ENCODE data around the gene SCN2B. TPM values are rescaled to one million over a fixed set of nuclear protein-coding genes. Genes with fewer than 3 reads are reported as not detected.

The SCN2B gene
- polyA plus RNA-seq, 1 donor from 2014 or later, result 1.1 TPM

GRCh38 chr11:118215765-118216164 is 39.3 kb upstream of the SCN2B start:
- no peak overlapping the region for H3K4me3 ChIP-seq (ENCODE audit: low read length)
- TF ChIP-seq TAF1 (IDR thresholded peaks at IDR 0.05; ENCODE audit: low read depth) (no peak), RAD21 (conservative IDR thresholded peaks at IDR 0.05) (no peak), EP300 (conservative IDR thresholded peaks at IDR 0.05; ENCODE audit: poor library complexity, severe bottlenecking) (no peak), SMC3 (conservative IDR thresholded peaks at IDR 0.05; ENCODE audit: poor library complexity) (no peak), MXI1 (conservative IDR thresholded peaks at IDR 0.05; ENCODE audit: poor library complexity, severe bottlenecking) (no peak)
- TF ChIP-seq, protein P1, sequence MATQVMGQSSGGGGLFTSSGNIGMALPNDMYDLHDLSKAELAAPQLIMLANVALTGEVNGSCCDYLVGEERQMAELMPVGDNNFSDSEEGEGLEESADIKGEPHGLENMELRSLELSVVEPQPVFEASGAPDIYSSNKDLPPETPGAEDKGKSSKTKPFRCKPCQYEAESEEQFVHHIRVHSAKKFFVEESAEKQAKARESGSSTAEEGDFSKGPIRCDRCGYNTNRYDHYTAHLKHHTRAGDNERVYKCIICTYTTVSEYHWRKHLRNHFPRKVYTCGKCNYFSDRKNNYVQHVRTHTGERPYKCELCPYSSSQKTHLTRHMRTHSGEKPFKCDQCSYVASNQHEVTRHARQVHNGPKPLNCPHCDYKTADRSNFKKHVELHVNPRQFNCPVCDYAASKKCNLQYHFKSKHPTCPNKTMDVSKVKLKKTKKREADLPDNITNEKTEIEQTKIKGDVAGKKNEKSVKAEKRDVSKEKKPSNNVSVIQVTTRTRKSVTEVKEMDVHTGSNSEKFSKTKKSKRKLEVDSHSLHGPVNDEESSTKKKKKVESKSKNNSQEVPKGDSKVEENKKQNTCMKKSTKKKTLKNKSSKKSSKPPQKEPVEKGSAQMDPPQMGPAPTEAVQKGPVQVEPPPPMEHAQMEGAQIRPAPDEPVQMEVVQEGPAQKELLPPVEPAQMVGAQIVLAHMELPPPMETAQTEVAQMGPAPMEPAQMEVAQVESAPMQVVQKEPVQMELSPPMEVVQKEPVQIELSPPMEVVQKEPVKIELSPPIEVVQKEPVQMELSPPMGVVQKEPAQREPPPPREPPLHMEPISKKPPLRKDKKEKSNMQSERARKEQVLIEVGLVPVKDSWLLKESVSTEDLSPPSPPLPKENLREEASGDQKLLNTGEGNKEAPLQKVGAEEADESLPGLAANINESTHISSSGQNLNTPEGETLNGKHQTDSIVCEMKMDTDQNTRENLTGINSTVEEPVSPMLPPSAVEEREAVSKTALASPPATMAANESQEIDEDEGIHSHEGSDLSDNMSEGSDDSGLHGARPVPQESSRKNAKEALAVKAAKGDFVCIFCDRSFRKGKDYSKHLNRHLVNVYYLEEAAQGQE (IDR thresholded peaks at IDR 0.05; ENCODE audit: borderline replicate concordance), result no peak
- no peaks in the 10 kb centered on the region for H3K79me2 ChIP-seq (replicated peaks; ENCODE audit: insufficient read depth, low read length)
- H3F3A ChIP-seq (ENCODE audit: insufficient read depth, low read length, poor library complexity, severe bottlenecking), result no peaks in the 10 kb centered on the region
- H3K27me3 ChIP-seq (ENCODE audit: insufficient read depth, low read depth, low read length), result no peaks in the 10 kb centered on the region
- no peaks in the 10 kb centered on the region for H3K36me3 ChIP-seq (ENCODE audit: insufficient read depth, low read length)
- no peaks in the 10 kb centered on the region for H4K20me1 ChIP-seq (ENCODE audit: insufficient read depth)
- H3K27ac ChIP-seq (ENCODE audit: low read length), result no peak overlapping the region
- H3K9me2 ChIP-seq (ENCODE audit: insufficient read depth, low read length), result no peaks in the 10 kb centered on the region
- no peak overlapping the region for H3K9ac ChIP-seq (ENCODE audit: low read length)
- H2AFZ ChIP-seq (ENCODE audit: low read depth, low read length), result no peak overlapping the region
- H3K4me2 ChIP-seq (ENCODE audit: low read length), result no peak overlapping the region
- H3K9me3 ChIP-seq (ENCODE audit: low read length), result no peaks in the 10 kb centered on the region

- Histone ChIP-seq H2AFZ (ENCODE audit: low read depth, low read length) (no peak overlapping the region), H3K4me2 (ENCODE audit: low read length) (no peak overlapping the region), H3K79me2 (replicated peaks; ENCODE audit: insufficient read depth, low read length) (no peaks in the 10 kb centered on the region), H4K20me1 (ENCODE audit: insufficient read depth) (no peaks in the 10 kb centered on the region), H3K27me3 (ENCODE audit: insufficient read depth, low read depth, low read length) (no peaks in the 10 kb centered on the region), H3K9me2 (ENCODE audit: insufficient read depth, low read length) (no peaks in the 10 kb centered on the region), H3K4me3 (ENCODE audit: low read length) (no peak overlapping the region), H3K9me3 (ENCODE audit: low read length) (no peaks in the 10 kb centered on the region), H3K27ac (ENCODE audit: low read length) (no peak overlapping the region), H3K36me3 (ENCODE audit: insufficient read depth, low read length) (no peaks in the 10 kb centered on the region), H3K9ac (ENCODE audit: low read length) (no peak overlapping the region), H3F3A (ENCODE audit: insufficient read depth, low read length, poor library complexity, severe bottlenecking) (no peaks in the 10 kb centered on the region)
- TF ChIP-seq TAF1 (IDR thresholded peaks at IDR 0.05; ENCODE audit: low read depth) (no peak), POLR2AphosphoS5 (IDR thresholded peaks at IDR 0.05) (no peak), CTCF (IDR thresholded peaks at IDR 0.05; ENCODE audit: poor library complexity, severe bottlenecking) (no peak), MXI1 (conservative IDR thresholded peaks at IDR 0.05; ENCODE audit: poor library complexity, severe bottlenecking) (no peak), EP300 (conservative IDR thresholded peaks at IDR 0.05; ENCODE audit: poor library complexity, severe bottlenecking) (no peak), RAD21 (conservative IDR thresholded peaks at IDR 0.05) (no peak), EZH2 (IDR thresholded peaks at IDR 0.05; ENCODE audit: borderline replicate concordance, insufficient read depth, low read length, poor library complexity, severe bottlenecking) (no peak), SMC3 (conservative IDR thresholded peaks at IDR 0.05; ENCODE audit: poor library complexity) (no peak)
- TF ChIP-seq, protein P1 (IDR thresholded peaks at IDR 0.05; ENCODE audit: borderline replicate concordance), result no peak
Measured at GRCh38 chr11:118215262-118215661, 38.8 kb upstream of the SCN2B start.

Measured in neural cell (in vitro differentiated cells).